Kasumi-1 (cell line): ENCODE data around the gene NUP93.

ENCODE experiments used
- DNase-seq, 2 experiments: peaks; one replicate each; lab custom pipeline; 2025; lab: John Stamatoyannopoulos, UW

NUP93 gene

GRCh38 chr16:56729735-56730662 lies at the start of gene NUP93:
TSS of gene NUP93 (plus strand) at chr16:56730129. CDS start at chr16:56748248, 18,119 bp downstream.
- peak; percentile 90 to 93 for DNase-seq

- peak; percentile 89 to 92 for DNase-seq
Measured at GRCh38 chr16:56681939-56682702, 47.8 kb upstream of the NUP93 start, which contains the start of gene MT1X. TSS of gene MT1X (plus strand) at chr16:56682470. CDS start at chr16:56682541, 71 bp downstream.

GRCh38 chr16:56682703-56683397 lies 47.1 kb upstream of the NUP93 start:
- no peak for DNase-seq

- no peak for DNase-seq
Measured at GRCh38 chr16:56683424-56684172, 46.3 kb upstream of the NUP93 start.

- DNase-seq, result no peak
Measured at GRCh38 chr16:56684256-56684925, 45.5 kb upstream of the NUP93 start.

GRCh38 chr16:56684926-56685590 lies 44.9 kb upstream of the NUP93 start:
- no peak for DNase-seq

- DNase-seq, result no peak
Measured at GRCh38 chr16:56686758-56687157, 43.2 kb upstream of the NUP93 start.

GRCh38 chr16:56688762-56689161 lies 41.2 kb upstream of the NUP93 start:
- DNase-seq, result no peak

- no peak for DNase-seq
Measured at GRCh38 chr16:56689171-56689570, 40.8 kb upstream of the NUP93 start.

- no peak for DNase-seq
Measured at GRCh38 chr16:56690420-56691122, 39.4 kb upstream of the NUP93 start.

GRCh38 chr16:56691885-56692284 lies 38.0 kb upstream of the NUP93 start:
- DNase-seq, result no peak

- DNase-seq, result no peak
Measured at GRCh38 chr16:56695246-56695645, 34.7 kb upstream of the NUP93 start.

GRCh38 chr16:56697456-56698155 lies 32.3 kb upstream of the NUP93 start:
- no peak for DNase-seq

GRCh38 chr16:56700195-56700594 lies 29.7 kb upstream of the NUP93 start:
- no peak for DNase-seq

GRCh38 chr16:56700631-56701030 lies 29.3 kb upstream of the NUP93 start:
- no peak for DNase-seq

- DNase-seq, result no peak
Measured at GRCh38 chr16:56701534-56701933, 28.4 kb upstream of the NUP93 start.

- no peak for DNase-seq
Measured at GRCh38 chr16:56702836-56703235, 27.1 kb upstream of the NUP93 start.

GRCh38 chr16:56708525-56709442 lies 21.1 kb upstream of the NUP93 start:
- no peak for DNase-seq
